DLD1 (cell line): ENCODE measurements around the gene LAMB1.

Experiments used
- in situ Hi-C: cut with HindIII; loops from 2 replicates; pipeline ENCODE4 v1.10.0; 2017; ENCODE audit warnings: low sequenced_read_pairs

LAMB1 gene

DNA sequence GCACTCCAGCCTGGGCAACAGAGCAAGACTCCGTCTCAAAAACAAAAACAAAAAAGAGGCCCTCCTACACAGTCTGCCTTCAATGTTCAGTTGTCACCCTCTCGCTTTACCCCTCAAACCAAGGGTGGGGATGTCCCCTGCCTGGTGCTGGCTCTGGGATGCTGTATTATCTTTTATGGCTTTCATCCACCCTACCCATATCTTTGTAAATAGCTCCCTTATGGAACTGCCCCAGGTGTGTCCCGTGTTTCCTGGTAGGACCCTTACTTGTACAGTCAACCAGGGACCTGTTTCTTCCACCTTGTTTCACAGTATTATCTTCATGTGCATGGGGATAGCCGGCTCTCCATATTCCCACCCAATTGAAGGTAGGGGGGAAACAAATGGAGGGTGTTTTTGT, 15.7 kb upstream of the LAMB1 start:
- in situ Hi-C loops: no loop called here

DNA sequence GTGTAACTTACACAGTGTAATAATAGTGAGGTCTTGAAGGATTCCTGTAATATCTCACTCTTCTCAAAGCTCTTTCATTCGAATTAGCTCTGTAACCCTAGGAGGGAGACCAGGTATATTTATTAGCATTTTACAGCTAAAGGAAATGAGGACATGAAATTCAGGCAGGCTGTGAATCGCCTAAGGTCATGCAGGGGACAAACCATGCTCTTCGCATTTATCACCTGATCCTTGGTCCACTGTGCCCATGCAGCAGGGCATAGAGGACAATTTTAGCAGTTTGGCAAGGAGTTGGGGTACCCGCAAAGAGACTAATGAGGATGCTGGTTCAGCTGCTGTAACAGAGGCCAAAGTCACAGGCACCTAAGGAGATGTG, 14.8 kb upstream of the LAMB1 start:
- in situ Hi-C loops: no loop called here

DNA sequence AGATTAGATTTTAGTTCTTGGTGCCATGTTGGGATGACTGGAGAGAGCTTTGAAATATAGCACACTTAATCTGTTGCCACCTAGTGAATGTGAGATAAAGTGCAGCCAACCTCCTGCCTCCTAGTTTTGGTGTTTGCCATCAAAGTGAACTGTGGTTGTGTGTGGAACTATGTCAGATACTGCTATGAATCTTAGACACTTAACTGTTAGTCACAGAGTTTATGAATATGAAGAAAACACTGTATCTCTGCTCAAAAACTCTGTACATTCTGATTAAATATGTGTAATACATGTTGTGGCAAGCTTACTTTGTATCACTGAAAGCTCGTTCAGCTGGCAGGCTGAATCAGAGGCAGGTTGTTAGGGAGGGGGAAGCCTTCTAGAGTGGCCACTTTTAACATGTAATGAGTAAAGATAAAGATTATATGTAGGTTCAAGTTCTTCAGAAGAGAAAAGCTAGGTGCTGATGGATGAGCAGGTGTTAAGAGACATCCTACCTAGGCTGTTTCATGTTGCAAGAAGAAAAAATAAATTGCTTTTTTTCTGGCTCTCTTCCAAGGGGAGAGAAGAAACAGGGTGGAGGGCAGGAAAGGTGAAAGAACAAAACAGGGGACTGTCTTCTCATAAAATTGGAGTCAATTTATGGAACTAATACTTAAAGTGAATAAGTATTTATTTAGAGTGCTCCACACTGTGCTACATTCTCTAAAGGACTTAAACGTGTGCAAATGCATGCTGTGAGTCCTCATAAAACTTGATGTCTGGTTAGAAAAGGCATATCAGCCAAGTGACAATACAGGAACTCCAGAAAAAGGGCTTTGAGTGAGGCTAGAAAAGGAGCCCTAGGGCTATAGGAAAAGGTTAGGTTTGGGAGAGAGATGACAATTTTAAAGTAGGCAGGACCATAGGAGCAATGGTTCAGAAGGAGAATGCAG, 14.1 kb upstream of the LAMB1 start:
- in situ Hi-C loops: no loop called here

DNA sequence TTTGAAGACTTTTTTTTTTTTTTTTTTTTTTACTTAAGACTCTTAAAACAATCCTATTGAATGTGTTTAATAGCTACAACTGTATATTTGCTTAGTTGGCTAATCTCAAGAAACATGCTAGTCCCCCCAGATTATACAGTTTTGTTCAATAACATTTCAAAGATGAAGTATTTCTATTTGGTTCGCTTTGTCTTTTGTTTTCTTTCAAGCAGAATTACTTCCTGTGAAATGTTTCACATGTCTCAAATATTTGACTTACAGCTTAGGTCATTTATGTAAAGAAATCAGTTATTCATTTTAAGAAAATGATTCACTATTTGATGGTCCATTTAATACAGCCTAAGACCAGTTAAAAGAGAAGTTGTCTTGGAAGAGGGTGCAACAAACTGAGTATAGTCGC, 12.8 kb upstream of the LAMB1 start:
- in situ Hi-C loops: no loop called here

DNA sequence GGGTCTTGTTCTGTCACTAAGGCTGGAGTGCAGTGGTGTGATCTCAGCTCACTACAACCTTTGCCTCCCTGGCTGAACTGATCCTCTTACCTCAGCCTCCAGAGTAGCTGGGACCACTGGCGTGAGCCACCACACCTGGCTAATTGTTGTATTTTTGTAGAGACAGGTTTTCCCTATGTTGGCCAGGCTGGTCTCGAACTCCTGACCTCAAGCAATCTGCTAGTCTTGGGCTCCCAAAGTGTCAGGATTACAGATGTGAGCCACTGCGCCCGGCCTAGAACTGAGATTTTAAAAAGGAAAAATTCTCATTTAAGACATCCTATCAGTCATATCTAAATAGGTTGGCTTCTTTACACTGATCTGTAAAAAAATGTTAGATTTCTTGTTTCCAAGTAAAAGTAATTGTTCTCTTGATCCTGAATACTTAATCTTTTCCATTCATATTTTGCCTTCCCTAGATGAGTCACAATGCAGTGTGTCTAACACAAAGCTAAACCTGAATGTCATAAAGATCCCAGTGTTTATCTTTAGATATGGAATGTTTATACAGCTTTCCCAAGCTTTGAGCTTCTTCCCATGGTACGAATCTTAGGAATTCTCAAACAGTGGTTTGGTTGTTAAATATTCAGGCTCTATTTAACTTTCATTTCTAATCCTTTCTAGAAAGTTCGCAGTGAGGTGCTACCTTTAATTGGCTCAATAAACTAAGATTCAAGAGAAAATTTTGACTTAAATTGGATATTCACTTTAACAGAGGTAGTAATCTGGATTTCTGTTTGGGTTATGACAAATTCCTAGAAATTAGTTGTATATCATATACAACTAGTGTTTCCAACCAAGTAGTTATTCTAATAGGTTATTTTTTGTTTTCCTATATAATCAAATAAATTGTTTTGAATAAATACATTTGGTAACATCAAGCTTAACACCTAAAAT, 12.1 kb upstream of the LAMB1 start:
- in situ Hi-C loops: no loop called here

DNA sequence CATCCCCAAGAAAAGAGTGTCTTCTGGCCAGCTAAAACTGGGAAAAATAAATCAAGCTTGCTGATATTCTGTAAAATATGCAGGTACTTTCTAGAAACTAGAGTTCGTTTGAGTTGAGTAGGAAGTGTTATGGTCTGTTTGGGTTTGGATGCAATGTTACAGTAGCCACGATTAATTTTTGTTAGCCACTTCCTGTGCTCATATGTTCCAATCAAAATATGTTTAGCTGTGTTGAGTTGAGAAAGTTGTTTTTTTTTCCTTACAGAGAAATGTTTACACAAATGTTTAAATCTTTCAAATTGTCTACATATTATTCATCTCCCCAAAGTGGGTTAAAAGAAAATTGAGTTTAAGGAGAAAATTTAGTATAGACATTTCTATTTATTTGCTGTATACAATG, 11.3 kb upstream of the LAMB1 start:
- in situ Hi-C loops: no loop called here

DNA sequence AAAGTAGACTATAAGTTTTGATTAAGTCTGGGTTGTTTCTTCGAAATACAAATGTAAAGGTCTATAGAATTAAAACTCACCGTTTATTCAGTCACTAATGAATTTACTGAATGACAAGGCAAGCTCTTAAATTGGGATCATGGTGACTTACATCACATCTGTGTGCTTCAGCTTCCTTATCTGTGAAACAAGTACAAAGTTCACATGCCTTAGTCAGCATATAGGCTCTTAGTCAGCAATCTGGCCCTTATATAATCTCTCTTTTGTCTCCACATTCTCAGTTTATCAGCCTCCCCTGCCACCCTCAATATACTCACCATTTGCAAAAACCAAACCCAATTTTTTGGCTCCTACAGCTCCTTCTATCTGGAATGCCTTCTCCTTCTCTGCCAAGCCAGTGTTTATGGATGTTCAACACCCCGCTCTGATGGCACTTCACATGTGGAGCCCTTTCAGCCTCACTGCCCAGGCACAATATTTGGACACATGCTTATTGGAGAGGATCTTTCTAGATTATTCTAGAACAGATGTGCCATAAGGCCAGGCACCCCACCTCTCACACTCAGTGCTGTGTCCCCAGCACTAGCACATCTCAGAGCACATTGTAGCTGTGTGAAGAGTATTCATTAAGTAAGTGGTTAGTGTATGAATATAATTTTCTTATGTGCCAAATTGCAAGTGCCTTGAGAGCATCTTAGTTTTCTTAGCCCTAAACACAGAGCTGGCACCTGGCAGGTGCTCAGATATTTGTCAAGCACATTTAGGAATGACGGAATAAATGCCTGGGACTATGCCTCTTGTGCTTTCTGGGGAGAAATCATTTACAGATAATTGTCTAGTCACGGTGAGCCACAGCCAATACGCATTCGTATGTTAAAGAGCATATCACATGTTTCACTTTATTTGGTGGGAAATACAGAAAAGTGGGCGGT, 9.8 kb upstream of the LAMB1 start:
- in situ Hi-C loops: no loop called here

DNA sequence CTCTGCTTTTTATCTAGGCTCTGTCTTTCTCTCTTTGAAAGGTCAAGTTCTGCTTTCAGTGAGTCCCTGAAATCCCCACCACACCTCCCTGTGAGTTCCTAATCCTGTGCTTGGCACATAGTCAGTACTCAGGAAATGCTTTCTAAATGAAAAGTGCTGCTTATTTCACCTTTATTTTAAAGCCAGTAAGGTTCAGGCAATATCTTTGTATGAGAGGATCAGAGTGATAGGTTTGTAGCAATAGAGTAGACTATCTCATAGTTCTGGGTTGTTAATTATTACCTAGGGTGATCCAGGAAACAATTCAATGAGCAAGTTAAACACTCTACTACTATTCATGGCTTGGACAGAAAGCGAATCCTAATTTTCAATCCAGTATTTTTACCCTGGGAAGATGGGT, 7.4 kb upstream of the LAMB1 start:
- in situ Hi-C loops: no loop called here

DNA sequence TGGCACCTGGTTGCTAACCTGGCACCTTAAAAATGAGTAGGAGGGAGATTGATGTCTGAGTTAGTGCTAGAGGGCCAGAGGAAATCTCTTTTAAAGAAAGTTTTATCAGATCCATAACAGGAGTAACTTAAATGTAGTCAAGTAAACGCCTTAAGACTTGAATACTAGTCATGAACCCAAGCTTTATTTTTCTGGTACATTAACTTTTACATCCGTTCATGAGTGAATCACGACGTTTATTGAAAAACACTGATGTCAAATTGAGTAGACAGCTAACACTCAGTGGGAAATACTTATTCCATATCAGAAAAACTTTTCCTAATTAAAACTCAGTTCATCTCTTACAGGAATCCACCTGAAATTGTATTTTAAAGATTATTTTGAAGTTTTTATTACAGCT, 6.9 kb upstream of the LAMB1 start:
- in situ Hi-C loops: no loop called here

DNA sequence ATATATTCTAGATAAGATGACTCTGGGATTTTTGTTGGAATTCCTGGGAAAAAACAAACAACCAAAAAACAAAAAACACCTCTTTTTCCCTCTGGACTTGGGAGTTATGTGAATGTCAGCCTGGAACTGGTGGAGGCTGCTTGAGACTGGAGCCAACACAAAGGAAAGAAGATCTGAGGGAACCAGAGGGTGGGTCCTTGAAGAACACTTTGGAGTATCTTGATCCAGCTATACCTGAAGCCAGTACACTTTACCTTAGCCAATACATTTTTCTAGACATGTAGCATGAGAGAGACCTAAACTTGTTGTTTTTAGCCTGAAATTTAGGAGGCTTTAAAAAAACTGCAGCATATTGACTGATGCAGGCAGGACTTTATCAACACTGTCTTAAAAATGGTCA, 5.9 kb upstream of the LAMB1 start:
- in situ Hi-C loops: no loop called here

DNA sequence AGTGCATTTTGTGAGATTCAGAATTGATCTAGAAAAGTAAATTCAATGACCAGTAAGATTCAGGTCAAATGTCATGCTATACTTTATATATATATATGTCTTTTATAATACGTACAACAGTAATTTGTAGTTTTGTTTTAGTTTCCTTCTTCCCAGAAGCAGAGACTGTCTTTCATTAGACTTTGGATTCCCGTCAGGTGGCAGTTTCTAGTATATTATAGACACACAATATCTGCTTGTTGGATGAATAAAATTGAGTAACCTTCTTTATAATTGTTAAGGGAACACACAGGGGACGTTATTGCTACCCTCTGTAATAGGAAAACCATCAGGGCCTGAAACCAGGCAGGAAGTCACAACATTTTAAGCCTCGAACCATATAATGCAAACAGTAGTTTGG, 5.3 kb upstream of the LAMB1 start:
- in situ Hi-C loops: no loop called here

DNA sequence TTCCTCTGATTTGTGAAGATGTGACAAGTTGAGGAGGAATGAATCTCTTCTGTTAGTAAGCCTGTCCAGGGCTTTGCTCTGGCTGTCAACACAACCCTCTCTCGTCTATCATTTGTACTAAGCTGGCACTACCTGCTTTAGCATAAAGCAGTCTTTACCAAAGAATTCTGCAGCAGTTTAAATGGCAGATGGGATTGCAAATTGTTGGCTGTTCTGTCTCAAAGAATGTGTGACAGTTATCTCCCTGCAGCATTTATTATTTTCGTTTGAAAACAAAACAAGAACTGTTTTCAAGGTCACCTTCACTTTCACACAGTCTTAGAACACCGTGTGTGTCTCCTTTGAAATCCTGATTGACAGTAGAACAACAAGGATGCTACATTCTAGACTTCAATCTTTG, 4.8 kb upstream of the LAMB1 start:
- in situ Hi-C loops: no loop called here

DNA sequence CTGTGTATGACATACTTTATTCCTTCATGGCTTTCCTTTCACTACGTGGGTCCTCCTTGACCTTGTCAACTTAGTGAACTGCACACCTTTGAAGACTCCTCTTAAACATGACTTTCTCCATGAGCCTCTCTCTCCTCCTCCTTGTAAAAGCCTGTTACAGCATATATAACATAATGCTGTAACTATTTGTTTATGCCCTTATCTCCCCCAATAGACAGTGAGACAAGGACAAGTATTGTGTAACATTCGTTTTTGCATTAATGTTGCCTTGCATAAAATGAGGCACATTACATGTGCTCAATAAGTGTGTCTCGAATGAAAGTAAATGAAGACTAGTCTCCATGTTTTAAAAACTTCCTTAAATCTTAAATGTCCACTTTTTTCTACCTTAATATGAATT, 4.3 kb upstream of the LAMB1 start:
- in situ Hi-C loops: no loop called here

DNA sequence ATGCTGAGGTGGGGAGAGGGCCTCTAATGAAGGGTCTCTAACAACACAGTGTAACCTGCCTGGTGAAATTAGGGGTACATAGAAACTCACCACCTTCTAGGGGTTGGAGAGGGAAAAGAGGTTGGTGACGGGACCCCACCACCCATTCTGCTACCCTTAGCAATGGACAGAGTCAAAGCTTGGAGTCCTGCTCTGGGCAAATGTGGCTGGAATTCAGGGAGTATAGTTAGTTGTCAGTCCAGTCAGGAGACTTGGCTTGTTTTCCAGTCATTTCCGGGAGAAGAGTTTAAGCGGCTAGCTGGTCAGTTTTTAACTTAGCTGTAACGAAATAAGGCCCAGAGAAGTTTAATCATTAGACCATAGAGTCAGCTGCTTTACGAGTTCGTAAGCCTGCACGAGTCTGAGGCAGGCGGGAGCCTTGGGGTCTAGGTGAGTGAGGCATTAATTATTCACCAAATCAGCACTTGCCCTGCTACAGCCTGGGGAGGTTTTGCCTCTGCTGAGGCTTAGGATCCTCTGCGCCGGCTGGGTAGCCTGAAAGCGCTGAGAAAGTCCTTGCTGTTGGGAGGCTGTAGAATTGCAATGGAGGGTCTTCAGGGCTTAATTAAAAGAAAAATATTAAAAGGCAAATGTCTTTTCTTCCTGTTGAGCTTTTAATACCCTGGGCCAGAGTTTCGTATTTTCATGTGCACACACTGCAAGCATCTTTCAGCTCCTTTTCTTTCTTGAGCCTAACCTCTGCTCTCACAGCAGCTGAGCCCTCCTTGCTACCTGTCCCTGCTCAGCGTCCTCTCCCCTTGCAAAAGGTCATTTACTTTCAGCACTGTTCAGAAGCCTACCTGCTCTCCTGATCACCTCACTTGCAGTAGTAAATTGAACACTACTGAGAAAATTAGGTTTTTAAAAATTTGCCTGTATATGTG, 1.5 kb upstream of the LAMB1 start:
- in situ Hi-C loops: no loop called here

DNA sequence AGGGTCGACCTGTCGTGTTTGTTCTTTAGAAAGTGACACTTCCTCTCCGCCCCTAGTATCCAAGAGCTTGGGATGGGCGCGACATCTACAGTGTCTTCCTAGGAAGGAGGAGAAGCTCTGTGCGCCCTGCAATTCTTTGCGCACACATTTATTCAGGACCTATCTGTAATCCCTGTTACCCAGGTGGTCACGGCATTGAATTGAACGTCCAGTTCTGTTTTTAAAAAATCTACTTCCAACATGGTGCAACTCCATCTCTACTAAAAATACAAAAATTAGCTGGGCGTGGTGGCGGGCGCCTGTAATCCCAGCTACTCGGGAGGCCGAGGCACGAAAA, 606 bp upstream of the LAMB1 start:
- in situ Hi-C loops: no loop called here

DNA sequence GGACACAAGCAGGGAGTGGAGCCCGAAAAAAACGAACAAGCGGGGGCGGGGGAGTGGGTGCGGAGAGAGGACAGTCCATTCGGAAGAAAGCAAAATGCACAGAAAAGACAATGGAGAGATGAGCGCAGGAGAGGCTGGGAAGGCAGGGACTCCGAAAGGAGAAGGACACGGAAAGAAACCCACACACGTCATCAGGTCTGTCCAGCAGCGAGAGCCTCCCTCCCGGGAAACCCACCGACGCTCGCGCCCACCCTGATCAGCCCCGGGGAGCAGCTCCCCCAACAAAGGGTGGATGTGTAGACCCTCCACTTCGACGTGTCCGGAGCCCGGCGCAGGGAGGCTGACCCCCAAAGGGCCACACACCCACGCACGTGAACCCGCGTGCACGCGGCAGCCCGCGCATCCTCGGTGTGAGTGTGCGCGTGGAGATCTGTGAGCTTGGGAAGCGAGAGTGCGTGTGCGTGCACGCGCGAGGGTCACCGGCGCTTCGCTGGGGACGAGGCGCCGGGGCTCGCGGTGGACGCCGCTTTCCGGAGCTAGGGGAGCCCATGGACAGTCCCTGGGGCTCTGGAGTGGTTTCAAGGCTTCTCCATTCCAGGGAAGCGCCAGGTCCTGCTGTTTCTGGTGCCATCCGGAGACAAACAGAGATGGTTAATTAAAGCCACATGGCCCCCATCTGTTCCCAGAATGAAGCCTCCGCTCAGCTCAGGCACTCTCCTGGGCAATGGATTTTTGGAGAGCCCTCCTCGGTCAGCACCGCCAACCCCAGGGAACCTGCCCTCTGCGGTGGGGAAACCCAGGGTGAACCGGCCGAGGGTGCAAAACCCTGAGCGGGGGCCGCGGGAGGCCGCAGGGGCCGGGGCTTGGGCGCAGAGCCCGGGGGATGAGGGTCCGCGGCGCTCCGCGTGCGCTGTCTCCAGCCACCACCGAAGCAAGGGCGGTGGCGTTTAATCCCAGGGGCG, 916 bp downstream of the LAMB1 start:
- in situ Hi-C loops: no loop called here

DNA sequence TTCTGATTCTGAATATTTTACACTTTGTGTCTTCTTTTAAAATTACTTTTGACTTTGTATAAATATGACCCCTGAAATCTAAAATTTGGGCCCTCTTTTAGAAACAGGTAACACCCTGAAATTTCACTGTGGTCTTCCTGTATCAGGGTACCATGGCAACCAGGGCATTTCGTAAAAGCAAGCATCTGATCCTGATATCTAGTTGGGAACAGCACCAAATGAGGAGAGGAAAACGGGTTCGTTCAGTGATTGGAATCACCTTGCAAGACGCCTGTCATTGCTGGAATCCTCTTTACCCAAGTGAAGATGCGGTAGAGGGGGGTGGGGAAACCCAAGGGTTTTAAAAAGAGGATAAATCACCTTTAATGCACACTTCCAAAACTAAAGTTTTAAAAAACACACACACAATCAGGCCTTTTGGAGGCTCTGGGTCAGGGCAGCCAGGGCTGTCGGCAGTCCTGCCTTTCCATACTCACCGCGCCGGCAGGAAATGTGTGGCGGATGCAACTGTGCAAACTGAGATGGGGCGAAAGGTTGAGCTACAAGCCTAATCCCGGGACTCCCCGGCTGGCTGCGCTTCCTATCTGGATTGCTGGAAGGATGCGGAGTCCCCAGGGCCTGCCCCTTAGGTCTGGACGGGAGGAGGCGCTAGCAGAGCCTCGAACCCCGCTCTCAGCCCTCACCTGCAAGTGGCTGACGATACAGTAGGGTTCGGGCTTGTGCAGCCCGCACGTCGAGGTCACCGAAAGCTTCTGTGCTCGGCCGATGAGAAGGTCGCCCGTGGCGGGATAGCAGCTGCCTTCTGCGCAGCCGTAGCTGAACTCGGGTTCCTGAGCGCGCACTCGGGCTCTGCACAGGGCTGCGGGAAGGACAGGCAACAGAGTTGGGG, 1.8 kb downstream of the LAMB1 start:
- in situ Hi-C loops: no loop called here
